Measurements from ENCODE around the gene SIRT4.

Gene SIRT4

DNA sequence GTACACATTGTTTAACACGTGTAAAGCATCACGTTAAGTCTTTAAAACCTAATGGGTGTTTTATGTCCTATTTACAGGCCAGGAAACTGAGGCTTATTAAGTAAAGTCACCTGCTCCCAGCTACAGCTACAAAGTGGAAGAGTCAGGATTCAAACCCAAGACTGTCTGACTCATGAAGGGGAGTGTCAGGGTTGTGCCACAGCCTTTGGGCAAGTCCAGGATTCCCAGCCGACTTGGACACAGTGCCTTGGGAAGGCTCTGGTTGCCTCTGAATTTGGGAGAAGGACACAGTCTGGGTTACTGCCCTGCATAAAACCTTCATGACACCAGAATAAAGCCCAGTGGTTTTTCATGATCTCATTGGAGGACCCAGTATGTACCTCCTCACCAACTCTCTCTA lies 17.7 kb upstream of the SIRT4 start:
- TF ChIP-seq, protein P1, sequence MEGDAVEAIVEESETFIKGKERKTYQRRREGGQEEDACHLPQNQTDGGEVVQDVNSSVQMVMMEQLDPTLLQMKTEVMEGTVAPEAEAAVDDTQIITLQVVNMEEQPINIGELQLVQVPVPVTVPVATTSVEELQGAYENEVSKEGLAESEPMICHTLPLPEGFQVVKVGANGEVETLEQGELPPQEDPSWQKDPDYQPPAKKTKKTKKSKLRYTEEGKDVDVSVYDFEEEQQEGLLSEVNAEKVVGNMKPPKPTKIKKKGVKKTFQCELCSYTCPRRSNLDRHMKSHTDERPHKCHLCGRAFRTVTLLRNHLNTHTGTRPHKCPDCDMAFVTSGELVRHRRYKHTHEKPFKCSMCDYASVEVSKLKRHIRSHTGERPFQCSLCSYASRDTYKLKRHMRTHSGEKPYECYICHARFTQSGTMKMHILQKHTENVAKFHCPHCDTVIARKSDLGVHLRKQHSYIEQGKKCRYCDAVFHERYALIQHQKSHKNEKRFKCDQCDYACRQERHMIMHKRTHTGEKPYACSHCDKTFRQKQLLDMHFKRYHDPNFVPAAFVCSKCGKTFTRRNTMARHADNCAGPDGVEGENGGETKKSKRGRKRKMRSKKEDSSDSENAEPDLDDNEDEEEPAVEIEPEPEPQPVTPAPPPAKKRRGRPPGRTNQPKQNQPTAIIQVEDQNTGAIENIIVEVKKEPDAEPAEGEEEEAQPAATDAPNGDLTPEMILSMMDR (IDR thresholded peaks at IDR 0.05): no peak
- TF ChIP-seq ZFX (IDR thresholded peaks at IDR 0.05; ENCODE audit: borderline replicate concordance): no peak

DNA sequence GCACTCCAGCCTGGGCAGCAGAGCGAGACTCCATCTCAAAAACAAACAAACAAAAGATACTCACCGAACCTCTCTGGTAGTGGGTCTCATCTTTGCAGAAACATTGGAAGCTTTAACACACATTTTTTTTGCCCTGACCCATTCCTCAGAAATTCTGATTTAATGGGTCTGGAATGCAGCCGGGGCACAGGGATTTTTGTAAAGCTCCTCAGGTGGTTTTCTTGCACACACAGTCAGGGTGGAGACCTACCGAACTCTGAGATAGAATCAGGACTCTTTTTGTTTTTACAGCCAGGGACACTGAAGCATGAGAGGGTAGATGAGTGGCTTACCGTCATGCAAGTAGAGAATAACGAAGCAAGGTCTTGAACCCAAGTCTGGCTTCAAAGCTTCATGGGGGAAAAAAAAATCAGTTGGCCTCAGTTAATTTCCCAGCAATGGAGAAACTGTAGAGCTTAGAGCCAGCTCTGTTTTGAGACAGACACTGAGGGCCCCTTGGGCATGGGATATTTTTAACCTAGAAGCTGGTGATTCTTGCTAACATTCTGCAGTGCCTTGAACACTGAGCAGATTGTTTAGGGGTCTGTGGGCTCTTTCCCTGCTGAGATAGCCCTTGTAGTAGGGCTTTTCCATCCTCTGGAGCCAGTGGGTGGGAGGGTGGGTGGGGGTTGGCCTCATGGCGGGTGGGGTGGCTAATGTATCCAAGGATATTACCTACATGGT lies 15.2 kb upstream of the SIRT4 start:
- H3K27ac ChIP-seq: no peak overlapping the region
- TF ChIP-seq, protein P1 (IDR thresholded peaks at IDR 0.05): no peak
- TF ChIP-seq ZFX (IDR thresholded peaks at IDR 0.05; ENCODE audit: borderline replicate concordance): no peak

More for the DNA sequence above, 17.7 kb upstream of the SIRT4 start:
- no peak overlapping the region for H3K27ac ChIP-seq

DNA sequence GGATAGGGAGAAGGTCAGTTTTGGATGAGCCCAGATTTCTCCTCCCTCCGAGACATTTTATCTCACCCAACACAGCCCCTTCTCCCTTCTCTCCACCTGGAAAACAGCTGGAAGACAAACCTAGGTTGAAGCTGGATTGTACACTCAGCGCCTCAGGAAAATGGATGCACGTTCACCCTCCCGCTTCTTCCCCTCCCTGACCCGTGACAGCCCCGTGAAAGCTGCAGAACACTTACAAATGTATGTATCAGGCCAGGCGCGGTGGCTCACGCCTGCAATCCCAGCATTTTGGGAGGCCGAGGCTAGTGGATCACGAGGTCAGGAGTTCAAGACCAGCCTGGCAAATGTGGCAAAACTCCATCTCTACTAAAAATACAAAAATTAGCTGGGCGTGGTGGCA lies 14.6 kb upstream of the SIRT4 start:
- TF ChIP-seq, protein P1 (IDR thresholded peaks at IDR 0.05): no peak
- no peak for TF ChIP-seq ZFX (IDR thresholded peaks at IDR 0.05; ENCODE audit: borderline replicate concordance)
- H3K27ac ChIP-seq: no peak overlapping the region

DNA sequence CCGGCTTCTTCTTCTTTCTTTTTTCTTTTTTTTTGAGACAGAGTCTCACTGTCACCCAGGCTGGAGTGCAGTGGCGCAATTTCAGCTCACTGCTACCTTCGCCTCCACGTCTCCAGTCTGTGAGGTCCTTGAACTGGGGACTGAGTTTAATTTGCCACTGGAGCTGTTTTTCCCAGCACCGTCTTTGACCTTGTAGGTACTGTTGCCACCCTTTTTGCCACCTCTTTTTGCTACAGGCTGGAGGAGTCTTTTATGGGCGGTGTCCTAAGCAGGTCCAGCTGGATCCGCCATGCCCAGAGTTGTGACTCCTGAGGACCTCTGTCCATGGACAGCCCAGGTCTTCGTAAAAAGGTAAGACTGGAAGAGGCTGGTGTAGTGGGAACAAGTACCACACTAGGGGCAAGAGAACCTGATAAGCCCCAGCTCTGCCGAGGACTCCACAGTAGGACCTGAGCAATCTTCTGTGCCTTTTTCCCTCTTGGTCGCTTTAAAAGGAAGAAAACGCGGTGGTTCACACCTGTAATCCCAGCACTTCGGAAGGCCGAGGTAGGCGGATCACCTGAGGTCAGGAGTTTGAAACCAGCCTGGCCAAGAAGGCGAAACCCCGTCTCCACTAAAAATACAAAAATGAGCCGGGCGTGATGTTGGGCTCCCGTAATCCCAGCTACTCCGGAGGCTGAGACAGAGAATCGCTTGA lies 11.4 kb upstream of the SIRT4 start:
- H3K27ac ChIP-seq: peak overlapping the region; percentile 100
- TF ChIP-seq ZFX (IDR thresholded peaks at IDR 0.05; ENCODE audit: borderline replicate concordance): no peak
- TF ChIP-seq, protein P1 (IDR thresholded peaks at IDR 0.05): no peak

DNA sequence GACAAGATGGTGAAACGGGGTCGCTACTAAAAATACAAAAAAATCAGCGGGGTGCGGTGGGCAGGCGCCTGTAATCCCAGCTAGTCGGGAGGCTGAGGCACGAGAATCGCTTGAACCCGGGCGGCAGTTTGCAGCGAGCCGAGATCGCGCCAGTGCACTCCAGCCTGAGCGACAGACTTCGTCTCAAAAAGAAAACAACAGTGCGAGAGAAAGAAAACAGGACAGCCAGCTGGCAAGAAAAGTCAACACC lies 9.8 kb upstream of the SIRT4 start:
- TF ChIP-seq ZFX (IDR thresholded peaks at IDR 0.05; ENCODE audit: borderline replicate concordance): no peak
- TF ChIP-seq, protein P1 (IDR thresholded peaks at IDR 0.05): no peak
- H3K27ac ChIP-seq: peak overlapping the region; percentile 100

DNA sequence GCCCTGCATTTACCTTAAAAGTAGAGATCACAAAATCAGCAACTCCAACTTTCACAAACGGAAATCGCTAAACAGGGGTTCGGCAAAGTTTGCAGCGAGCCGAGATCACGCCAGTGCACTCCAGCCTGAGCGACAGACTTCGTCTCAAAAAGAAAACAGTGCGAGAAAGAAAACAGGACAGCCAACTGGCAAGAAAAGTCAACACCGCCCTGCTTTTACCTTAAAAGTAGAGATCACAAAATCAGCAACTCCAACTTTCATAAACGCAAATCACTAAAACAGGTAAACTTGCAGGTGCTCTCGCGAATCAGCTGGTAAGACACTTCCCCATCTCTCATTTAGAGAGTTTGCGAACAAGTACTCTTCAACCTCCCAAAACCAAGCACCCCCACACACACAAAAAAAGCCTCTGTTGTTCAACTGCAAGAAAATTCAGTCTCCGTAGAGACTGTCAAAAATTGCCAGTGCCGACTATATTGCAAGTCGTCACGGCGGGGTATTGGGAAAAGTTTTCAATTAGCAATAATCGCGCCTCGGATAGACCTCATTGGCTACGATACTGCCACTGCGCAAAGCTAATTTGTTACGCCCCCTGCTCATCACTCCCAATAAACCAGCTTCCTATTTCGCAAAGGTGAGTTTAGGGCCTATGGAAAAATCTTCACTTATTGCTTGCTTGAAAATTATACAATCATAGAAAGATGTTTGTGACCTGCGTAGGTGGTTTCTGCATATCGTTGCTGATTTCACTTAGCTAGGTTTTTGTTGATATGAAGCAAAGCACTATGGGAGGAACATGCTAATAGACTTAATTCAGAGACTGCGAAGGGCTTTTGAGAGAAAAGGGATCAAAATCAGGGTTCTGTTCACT lies 9.2 kb upstream of the SIRT4 start, which contains the start of gene RNU4-1:
Gene RNU4-1, minus strand, starts transcription at position 577 of the 871 bp plus-strand sequence.
- TF ChIP-seq, protein P1 (IDR thresholded peaks at IDR 0.05): no peak
- no peak for TF ChIP-seq ZFX (IDR thresholded peaks at IDR 0.05; ENCODE audit: borderline replicate concordance)
- peak within 1 kb of the TSS; percentile 100 for H3K27ac ChIP-seq

Measured in 22Rv1 (cell line).